ENCODE measurements around the gene MS4A18.

The MS4A18 gene

DNA sequence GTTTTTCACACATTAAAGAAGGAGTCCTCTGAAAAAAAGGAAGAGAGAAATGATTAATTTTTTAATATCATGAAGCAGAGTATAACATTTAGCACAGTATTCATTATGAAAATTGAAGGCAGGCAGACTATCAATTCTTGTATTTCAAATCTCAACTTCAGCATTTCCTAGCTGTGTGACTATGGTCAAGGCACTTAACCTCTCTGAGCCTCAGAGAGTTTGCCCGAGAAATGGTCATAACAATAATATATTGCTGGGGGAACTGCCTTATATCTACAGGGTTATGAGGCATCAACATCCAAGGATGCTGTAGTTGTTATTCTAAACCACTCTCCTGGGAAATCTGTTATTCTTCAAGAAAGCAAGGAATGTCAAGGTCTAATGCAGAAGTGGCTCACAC lies 1.1 kb downstream of the MS4A18 start:
- TF ChIP-seq, protein P1, sequence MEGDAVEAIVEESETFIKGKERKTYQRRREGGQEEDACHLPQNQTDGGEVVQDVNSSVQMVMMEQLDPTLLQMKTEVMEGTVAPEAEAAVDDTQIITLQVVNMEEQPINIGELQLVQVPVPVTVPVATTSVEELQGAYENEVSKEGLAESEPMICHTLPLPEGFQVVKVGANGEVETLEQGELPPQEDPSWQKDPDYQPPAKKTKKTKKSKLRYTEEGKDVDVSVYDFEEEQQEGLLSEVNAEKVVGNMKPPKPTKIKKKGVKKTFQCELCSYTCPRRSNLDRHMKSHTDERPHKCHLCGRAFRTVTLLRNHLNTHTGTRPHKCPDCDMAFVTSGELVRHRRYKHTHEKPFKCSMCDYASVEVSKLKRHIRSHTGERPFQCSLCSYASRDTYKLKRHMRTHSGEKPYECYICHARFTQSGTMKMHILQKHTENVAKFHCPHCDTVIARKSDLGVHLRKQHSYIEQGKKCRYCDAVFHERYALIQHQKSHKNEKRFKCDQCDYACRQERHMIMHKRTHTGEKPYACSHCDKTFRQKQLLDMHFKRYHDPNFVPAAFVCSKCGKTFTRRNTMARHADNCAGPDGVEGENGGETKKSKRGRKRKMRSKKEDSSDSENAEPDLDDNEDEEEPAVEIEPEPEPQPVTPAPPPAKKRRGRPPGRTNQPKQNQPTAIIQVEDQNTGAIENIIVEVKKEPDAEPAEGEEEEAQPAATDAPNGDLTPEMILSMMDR (IDR thresholded peaks at IDR 0.05; ENCODE audit: control extremely low read depth, extremely low read depth, low read depth, missing control alignments): no peak
- ChIA-PET POLR2A (no interaction called here), CTCF (interaction anchor here (1.2 to 1.5 kb wide), 2 partner anchors 37 to 50 kb away, joined by 3 read pairs; no protein-coding TSS in a partner anchor)
- DNase-seq (ENCODE audit: extremely low spot score): no peak

DNA sequence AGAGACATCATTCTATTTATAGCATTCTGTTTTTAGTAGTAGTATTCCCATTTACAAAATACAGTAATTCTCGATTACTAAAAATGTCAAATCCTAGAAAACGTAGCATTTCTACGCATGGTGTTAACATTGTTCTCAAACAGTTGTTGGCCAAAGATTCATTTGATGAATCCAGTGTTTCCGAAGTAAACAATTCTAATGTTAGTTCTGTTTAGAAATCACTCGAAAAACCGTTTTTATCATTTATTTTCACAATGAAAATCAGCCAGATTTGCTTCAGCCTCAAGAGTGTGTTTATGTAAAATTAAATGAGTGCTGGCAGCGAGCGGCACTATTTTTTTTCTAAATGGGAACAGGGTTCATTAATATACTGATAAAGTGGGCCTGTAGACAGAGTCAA lies 7.1 kb downstream of the MS4A18 start:
- TF ChIP-seq, protein P1 (IDR thresholded peaks at IDR 0.05; ENCODE audit: control extremely low read depth, extremely low read depth, low read depth, missing control alignments): no peak
- DNase-seq (ENCODE audit: extremely low spot score): no peak
- POLR2A ChIA-PET: no interaction called here
- CTCF ChIA-PET: no interaction called here

DNA sequence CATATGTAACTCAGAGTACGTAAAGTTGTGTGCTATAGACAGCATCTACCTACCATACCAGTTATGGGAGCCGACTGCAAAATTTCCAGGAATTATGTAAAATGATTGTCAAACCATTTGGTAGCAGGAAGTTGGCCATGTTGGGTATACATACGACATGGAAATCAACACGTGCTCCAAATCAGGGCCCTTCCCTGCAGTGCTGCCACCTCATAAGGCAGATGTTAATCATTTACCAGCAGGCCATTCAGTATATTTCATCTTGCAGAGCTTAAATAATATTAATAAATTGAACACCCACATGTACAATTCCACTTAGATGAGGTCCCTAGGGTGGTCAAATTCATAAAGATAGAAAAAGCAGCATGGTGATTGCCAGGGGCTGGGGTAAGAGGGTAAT lies 9.8 kb downstream of the MS4A18 start:
- ChIA-PET CTCF (interaction anchor here (1.0 kb wide), 1 partner anchor 30 kb away, joined by 6 read pairs; no protein-coding TSS in a partner anchor), POLR2A (no interaction called here)
- TF ChIP-seq, protein P1 (IDR thresholded peaks at IDR 0.05; ENCODE audit: control extremely low read depth, extremely low read depth, low read depth, missing control alignments): no peak
- no peak for DNase-seq (ENCODE audit: extremely low spot score)

DNA sequence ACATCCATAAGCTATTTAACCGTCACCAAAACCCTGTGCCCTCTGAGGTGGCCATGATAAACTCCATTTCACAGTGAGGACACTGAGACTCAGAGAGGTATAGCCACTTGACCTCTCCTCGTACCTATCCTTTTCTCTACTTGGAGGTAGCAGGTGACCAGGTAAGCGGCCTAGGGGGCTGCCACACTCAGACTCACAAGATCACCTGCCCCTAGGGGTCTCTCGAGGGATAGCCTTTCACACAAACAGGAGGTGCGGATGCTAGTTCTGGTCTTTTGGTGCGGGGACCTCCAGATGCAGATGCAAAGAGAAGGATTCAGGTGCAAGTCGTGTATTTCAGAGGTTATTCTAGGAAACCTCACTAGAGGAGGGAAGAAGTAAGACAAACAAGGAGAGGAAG lies 14.6 kb downstream of the MS4A18 start:
- POLR2A ChIA-PET: no interaction called here
- CTCF ChIA-PET: interaction anchor here (1.0 to 3.5 kb wide), 4 partner anchors 11 to 97 kb away, joined by 3 to 10 read pairs (median 4); no protein-coding TSS in a partner anchor
- TF ChIP-seq, protein P1 (IDR thresholded peaks at IDR 0.05; ENCODE audit: control extremely low read depth, extremely low read depth, low read depth, missing control alignments): no peak

DNA sequence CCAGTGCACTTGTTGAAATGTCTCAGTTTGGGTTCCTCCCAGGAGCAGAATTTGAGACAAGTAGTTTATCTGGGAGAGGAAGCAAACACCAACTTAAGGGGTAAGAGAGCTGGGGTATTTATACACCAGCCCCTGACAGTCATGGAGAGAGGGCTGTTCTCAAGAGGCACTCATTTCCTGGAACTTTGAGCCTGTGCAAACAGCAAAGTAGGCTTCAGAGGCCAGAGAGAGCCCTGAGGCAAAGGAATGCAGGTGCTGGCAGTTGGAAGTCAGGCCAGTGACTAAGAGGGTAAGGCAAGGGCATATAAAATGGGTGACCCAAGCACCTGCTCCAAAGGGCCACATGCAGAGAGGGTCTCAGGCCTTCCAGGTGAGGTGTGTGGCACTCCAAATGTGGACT lies 16.1 kb downstream of the MS4A18 start:
- TF ChIP-seq, protein P1 (IDR thresholded peaks at IDR 0.05; ENCODE audit: control extremely low read depth, extremely low read depth, low read depth, missing control alignments): no peak
- no peak for DNase-seq (ENCODE audit: extremely low spot score)
- ChIA-PET CTCF (interaction anchor here (1.0 to 3.5 kb wide), 5 partner anchors 9 to 377 kb away, joined by 3 to 10 read pairs (median 4); partner anchors contain the start of gene MS4A18), POLR2A (no interaction called here)

More for the DNA sequence above, 14.6 kb downstream of the MS4A18 start:
- no peak for DNase-seq (ENCODE audit: extremely low spot score)

DNA sequence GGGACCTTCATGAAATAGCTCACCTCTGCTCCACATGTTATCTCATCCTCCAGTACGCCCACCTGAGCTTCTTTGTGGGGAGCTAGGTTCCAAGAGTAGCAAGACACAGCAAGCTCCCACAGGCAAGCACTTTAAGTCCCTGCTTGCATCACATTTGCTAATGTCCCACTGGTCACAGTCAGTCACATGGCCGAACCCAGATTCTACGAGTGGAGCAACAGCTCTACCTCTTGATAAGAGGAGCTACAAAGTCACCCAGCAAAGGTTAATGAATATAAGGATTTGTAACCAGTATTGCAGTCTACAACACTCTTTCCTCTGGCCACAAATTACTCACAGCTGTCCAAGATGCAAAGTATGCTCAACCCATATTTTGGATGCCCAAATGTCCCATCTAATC lies 16.9 kb downstream of the MS4A18 start:
- TF ChIP-seq, protein P1 (IDR thresholded peaks at IDR 0.05; ENCODE audit: control extremely low read depth, extremely low read depth, low read depth, missing control alignments): no peak
- DNase-seq (ENCODE audit: extremely low spot score): no peak
- POLR2A ChIA-PET: no interaction called here
- CTCF ChIA-PET: interaction anchor here (1.0 to 3.5 kb wide), 5 partner anchors 9 to 378 kb away, joined by 3 to 10 read pairs (median 3); no protein-coding TSS in a partner anchor

Measured in GM10248 (cell line).